NCI-H1417 treated with DMSO at 0.1 percent for 48 hours (cell line): Measurements from ENCODE around the gene PTPRF.
"Not testable (repeated sequence)": the region's sequence is repeated elsewhere in the genome, so short reads cannot be mapped to it uniquely, and the experiment has no call there.

Experiments
- DNase-seq: peaks from one replicate; lab custom pipeline; 2025; lab: John Stamatoyannopoulos, UW

The PTPRF gene

DNA sequence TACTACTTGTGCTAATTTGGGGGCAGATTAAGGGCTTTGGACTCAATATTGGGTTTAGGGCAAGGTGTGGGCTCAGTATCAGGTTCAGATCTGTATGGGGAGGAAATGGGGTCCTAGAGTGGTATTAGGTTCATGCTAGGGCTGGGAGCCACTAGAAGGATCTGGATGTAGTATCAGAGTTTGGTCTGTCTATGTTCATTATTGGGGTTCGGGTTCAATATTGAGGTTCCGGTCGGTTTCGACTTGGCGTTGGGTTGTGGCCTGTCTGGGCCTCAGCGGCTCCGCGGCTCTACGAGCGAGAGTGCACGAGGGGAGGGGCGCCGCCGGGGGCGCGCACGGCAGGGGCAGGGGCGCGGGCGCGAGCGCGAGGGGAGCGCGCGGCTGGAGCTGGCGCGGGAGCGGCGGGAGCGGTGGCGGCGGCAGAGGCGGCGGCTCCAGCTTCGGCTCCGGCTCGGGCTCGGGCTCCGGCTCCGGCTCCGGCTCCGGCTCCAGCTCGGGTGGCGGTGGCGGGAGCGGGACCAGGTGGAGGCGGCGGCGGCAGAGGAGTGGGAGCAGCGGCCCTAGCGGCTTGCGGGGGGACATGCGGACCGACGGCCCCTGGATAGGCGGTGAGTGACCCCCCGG, at the start of gene PTPRF:
PTPRF (plus strand) TSS at position 401 of the 624 bp plus-strand sequence. CDS start 14,193 bp downstream, outside the sequence.
- no peak for DNase-seq

DNA sequence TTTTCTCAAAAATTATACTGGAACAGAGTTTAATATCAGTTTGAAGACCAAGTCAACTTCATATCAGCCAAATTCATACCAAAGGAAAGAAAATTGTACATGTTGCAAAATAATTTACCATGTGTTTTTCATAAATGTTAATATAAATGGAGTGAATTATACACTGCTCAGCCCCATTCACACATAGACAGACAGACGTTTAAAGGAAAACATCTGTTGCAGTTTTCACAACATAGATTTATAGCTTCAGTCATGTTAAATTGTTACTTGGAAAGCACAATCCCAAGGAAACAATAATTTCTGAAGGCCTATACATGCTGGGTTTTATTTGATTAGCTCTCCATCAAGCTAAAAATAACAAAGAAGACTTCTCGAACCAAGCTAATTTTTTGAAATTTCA, 49.2 kb upstream of the PTPRF start:
- peak; percentile 9 for DNase-seq

DNA sequence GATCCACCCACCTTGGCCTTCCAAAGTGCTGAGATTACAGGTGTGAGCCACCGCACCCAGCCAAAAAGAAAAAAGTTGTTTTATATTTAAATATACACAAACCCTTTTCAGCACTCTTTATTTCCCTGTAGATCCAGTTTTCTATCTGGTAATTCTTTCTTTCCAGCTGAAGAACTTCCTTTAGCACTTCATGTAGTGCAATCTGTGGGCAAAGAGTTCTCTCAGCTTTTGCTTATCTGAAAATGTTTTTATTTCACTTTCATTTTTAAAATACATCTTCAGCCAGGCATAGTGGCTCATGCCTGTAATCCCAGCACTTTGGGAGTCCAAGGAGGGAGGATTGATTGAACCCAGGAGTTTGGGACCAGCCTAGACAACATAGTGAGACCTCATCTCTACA, 48.5 kb upstream of the PTPRF start:
- no peak for DNase-seq

DNA sequence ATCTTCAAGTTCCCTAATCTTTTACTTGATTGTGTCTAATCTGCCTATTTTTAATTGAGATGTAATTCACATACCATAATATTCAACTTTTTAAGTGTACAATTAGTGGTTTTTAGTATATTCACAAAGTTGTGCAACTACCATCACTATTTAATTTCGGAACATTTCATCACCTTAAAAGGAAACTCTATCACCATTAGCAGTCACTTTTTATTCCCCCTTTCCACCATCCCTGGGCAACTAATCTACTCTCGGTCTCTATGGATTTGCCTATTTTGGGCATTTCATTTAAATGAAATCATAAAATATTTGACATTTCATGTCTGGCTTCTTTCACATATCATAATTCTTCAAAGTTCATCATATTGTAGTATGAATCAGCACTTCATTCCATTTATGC, 46.3 kb upstream of the PTPRF start:
- DNase-seq: no peak

DNA sequence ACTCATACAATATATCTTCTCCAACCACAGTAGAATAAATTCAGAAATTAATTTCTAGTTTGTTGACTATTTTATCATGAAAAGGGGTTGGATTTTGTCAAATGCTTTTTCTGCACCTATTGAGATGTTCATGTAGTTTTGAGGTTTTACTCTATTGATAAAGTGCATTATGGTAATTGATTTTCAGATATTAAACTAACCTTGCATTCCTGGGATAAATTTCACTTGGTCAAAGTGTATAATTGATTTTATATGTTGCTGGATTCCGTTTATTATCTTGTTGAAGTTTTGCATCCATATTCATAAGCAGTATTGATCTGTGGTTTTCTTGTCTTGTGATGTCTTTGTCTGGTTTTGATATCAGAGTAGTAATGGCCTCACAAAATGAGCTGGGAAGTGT, 42.5 kb upstream of the PTPRF start:
- no peak for DNase-seq

DNA sequence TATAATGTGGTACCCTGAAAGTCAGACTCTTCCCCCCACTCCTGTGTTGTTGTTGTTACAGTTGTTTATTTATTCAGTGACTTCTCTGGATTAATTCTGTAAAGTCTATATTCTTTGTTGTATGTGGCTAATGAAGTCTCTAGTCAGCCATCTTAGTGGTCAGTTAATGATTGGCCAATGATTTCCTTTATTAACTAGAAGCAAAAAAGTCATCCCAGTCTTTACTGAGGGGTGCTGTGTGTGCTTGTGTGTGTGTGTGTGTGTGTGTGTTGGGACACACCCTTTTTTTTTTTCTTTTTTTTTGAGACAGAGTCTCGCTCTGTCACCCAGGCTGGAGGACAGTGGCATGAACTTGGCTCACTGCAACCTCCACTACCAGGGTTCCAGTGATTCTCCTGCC, 39.6 kb upstream of the PTPRF start:
- no peak for DNase-seq

DNA sequence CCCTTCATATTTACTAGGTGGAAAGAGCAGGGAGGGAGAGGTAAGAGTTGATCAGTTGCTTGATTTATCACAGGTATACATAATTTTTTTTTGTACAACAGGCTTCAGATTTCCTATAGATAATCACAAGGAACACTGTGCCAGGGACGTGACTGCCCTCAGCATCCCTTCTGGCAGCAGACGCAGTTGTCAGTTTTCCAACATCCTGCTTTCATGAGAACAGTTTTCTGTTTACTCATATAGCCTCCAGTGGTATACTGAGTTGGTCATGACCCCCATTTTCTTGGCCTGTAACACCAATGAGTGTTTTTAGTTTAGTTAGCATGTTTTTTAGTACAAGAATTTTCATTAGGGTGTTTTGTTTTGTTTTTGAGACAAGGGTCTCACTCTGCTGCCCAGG, 37.9 kb upstream of the PTPRF start:
- no peak for DNase-seq

DNA sequence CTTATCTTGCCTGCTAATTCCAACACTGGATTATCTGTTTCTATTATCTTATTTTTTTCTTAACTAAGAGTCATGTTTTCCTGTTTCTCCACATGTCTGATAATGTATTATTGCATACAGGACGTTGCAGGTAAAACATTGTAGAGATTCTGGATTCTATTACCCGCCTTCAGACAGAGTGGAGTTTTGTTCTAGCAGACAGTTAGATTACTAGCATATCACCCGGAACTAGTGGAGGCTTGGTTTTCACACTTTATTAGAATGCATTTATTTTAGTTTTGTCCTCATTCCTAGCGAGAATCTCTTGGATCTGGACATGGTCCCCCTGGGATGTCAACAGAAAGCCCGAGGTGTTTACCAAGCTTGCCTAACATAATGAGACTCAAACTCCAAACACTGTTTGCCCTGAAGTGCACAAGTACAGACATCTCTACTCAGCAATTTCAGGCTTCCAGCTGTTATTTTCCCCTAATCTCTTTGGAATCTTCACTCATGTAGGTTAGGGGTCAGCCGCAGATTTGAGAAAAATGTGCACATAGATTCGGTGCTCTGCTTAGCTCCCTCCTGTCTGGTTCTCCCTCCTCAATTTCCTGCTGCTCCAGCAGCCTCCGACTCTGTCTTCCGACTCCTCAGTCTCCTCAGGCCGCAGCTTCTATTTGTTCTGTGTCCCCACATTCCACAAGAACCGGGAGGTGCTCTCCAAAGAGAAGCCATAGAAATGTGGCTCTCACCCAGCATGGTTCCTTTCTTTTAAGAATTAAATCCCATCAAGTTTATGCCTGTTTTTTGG, 36.8 kb upstream of the PTPRF start:
- DNase-seq: no peak

DNA sequence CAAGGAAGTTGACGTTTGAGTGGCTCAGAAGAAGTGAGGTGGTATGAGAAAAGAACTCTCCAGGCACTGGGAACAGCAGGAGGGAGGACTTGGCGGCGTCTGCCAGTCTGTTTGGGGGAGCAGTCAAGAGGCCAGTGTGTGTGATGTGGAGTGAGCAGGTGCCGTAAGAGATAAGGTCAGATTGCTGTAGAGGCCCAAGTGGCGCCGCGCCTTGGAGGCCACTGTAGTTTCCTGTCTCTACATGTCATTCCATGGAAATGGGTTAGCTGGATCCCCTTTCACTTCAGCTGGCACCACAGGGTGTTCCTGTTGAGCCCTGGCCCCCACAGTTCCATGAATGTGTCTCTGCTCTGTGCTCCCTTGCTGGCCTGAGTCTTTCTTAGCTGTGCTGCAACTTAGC, 35.5 kb upstream of the PTPRF start:
- DNase-seq: no peak

DNA sequence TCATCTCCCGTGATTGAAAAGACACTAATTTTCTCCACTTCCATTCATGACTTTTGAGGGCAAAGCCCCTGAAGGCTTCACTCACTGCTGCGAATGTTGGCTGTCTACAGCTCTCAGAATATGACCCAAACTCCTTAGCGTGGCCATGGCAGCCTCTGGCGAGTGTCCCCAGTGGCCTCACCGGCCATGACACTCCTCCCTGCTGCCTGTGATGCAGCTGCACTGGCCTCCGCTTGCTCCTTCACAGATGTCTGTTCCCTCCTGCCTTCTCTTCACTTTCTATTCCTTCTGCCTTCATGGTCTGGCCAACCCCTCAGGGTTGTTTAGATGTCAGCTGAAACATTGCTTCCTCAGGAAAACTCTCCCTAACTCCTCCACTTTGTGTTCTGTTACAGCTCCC, 30.8 kb upstream of the PTPRF start:
- no peak for DNase-seq

DNA sequence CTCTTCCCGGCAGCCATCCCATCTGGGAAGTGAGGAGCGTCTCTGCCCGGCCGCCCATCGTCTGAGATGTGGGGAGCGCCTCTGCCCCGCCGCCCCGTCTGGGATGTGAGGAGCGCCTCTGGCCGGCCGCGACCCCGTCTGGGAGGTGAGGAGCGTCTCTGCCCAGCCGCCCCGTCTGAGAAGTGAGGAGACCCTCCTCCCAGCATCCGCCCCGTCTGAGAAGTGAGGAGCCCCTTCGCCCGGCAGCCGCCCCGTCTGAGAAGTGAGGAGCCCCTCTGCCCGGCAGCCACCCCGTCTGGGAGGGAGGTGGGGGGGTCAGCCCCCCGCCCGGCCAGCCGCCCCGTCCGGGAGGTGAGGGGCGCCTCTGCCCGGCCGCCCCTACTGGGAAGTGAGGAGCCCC, 28.9 kb upstream of the PTPRF start:
- not testable (repeated sequence) for DNase-seq

DNA sequence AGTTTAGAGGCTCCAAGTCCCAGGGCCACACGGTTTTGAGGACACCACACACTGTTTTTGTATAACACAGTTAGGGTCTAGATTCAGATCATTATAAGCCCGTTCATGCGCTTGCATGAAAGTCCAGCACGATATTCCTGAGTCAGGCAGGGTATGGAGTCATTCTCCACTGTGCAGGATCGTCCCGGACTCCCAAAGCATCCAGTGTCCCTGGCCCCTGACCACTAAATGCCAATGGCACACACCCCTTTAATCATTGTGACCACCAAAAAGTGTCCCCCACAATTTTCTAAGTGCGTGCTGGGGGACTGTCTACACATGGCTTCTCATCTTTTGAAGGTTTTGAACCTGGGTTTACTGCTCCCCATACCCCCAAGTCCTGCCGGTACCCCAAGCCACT, 27.1 kb upstream of the PTPRF start:
- no peak for DNase-seq

DNA sequence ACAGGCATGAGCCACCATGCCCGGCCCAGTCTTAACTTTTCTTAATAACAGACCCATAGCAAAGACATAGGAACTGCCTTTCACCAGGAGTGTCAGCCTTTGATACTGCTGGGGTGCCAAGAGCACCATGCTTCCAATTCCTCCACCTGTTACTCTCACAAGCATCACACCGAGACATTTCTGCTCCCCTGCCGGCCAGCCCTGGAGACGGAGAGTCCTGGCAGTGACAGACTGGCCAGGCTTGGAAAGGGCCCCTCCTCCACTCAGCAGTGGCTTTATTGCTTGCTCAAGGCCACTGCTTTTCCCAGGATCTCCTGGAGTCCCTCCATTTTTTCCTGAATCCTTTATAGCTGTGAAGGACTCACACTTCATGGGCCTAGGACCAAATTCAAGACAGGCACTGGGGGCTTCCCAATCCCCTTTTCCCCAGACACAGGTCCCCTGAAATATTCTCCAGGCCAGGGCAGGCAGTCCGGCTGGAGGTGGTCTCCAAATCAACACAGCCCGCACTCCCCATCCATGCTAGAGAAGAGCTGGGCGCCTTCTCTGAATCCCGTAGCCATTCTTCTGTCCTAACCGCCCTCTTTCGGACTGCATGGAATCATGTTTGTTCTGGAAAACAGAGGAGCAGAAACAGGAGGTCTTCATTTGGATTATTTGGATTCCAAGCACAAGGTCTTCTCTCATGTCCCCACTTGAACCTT, 25.5 kb upstream of the PTPRF start:
- DNase-seq: no peak

DNA sequence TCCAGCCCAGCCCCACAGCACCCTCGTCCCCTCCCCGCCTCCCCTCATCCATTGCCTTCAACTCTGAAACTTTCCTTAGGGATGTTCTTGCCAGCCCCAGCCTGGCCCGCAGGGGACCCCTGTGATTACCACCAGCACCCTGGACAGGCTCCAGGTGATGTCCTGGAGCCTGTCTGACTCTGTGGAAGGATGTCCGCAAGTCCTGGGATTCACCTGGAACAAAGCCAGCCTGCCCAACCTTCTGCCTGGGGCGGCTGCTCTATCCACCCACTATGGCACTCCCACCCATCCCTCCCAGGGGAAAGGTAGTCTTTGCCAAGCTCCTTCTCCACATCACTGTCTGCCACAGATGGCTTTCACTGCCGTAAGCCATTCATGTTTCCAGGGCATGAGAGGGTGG, 24.4 kb upstream of the PTPRF start:
- no peak for DNase-seq

DNA sequence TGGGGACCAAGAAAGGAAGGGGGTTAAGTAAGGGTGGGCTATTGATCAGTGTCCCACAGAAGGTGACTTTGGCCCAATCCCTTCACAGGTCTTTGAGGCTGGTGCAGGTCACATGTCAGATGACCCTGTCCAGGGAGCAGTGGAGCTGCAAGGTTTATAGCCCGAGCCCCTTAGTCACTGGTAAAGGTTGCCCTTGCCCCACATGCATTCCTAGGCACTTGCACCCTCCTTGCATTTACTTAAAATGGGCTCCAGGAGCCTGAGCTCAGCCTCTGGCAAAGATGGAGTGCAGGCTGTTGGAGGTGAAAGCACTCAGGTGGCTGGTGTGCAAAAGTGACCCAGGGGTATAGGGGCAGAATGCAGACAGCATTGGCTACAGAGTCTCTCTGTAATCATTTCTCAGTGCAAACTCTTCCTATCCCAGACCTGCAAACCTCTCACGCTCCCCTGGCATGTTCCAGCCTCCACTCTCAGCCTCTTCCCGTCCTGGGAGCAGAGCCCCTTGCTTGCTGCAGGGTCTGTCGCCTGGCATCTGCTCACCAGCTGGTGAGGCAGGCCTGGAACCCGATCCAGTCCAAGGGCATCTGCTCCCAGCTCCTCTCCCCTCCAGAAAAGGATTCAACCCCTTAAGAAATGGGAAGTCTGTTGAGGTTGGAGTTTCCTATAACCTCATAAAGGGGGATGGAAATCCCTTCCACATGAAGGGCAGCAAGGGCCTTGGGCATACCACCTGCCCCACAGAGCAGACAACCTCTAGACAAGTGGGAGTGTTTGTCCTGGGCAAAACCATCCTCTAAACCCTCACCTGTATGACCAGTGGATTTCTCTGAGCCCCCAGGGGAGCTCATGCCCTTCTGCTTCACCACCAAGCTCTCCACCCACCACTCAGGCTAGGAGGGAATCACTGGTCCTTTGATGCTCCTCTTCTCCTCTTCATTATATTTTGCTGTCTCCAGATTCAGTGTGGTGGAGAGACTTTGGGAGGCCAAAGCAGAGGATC, 23.1 kb upstream of the PTPRF start:
- DNase-seq: no peak

DNA sequence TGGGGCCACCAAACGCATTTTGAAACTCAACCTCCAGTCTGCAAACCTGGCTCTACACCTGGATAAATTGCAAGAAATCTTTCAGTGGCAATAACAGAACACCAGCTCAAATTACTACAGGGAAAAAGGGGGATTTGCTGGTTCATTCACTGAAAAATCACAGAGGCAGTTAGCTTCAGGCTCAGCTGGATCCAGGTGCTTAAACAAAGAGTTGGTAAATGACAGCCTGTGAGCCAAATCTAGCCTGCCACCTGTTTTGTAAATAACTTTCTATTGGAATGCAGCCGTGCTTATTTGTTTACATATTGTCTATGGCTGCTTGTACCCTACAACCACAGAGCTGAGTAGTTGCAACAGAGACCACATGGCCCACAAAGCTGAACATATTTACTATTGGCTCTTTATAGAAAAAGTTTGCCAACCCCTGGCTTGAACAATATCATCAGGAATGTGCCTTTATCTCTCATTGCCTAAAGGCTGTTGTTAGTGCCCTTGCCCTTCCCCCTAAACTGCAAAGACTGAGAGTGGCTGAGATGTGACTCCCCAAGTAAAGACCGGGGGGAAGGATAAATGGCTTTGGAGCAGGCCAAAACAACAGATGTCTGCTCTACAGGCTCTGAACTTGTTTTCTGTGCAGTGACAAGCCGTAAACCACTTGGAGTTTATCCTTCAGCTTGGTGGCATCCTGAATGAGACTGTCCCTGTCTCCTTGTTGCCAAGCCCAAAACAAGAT, 21.5 kb upstream of the PTPRF start:
- no peak for DNase-seq

DNA sequence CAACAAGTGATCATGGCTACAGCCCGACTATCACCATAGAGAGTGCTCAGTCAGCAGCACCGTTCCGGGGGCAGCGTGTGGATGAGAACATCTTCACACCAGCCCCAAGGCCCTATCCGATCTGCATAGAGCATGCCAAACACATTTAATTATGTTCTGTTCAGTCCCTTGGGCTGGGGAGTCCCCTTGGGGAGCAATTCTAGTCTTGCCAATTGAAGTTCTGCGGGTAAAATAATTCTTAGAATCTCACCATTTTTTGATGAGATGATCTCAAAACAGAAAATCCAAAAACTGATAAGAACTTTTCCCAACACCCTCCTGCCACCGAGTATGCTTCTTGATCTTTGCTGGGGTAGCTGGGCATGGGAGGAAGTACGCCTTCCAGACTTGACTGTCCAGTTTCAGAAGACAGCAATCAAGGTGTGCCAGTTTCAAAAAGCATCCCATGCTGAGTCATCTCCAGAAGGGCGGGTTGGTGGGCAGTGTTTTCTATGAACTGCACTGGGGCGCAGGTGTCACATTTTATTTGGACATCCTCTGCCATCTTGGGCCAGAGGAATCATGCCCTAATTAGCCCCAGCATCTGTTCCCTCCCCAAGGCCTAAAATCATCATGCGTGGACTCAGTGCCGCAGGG, 20.8 kb upstream of the PTPRF start:
- DNase-seq: no peak

DNA sequence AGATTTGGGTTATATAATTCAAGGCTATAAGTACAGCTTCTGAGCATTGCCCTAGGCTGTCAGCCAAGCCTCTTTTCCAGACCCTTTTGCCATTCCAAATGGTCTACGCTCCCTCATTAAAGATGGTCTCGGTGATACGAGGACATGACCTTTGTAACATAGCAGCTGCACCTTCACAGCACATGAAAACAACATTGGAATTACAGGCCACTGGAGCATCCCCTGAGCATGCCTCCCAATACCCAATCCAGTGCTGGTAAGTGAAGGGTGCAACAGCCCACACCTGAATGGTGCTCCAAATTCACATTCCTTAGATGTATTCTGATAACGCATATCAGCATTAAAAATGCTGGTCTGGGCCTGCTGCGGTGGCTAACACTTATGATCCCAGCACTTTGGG, 20.1 kb upstream of the PTPRF start:
- no peak for DNase-seq

DNA sequence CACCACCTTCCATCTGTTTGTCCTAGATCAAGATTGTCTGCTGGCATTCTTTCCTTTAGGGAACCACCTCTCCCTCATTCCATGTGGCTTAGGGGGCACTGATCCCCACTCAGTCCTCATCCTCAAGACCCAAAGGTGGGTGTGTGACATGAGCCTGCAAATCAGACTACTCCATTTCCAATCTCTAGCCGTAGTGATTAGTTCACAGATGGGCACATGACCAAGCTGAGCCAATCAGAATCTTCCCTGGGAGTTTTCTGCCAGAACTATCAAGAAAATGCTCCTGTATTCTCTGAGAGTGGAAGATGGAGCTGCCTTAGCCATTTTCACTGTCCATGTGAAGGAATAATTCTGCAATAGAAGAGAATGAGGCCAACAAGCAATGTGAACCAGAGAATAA, 19.3 kb upstream of the PTPRF start:
- DNase-seq: no peak

DNA sequence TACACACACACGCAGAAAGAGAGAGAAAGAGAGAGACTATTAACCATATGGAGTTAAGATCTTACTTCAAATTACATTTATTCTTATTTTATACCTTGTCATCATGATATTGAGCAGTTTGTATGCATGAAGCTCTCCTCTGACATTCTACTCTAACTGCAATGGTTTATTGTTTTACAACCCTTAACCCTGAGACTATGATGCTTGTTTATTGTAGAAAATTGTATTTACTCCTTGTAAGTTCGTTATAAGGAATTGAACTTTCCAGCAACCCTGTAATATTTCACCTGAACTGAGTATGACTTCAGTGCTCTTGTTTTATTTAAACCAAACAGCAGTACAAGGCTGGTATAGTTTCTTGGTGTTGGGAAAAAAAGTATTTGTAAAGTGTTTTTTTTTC, 18.6 kb upstream of the PTPRF start:
- DNase-seq: no peak

DNA sequence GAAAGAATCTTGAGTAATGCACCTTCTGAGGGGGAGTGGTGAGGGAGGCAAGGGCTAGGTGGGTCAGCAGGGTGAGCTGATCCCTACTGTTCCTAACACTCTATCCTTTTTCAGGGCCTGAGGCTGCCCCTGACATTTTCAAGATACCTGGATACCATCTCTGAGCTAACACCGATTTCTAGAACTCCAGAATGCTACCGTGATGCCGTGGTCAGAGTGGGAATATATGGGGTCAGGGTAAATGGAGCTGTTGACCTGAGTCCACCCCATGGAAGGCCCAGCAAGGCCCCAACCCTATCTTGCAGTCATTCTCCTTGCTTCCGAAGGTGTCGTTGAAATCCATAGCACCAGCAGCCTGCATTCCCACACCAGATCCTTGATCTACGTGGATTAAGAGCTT, 18.0 kb upstream of the PTPRF start:
- no peak for DNase-seq
